ENCODE data around the gene HAUS6.
"Not testable (repeated sequence)": the region's sequence is repeated elsewhere in the genome, so short reads cannot be mapped to it uniquely, and the experiment has no call there.

Gene HAUS6

GRCh38 chr9:19033015-19033414, 69.7 kb downstream of the HAUS6 start, which contains the start of gene SAXO1:
SAXO1 (minus strand) TSS chr9:19033209; CDS start chr9:19032908, 301 bp downstream.
- DNase-seq (ENCODE audit: low read depth): no peak

- DNase-seq (ENCODE audit: low read depth): no peak
These were observed 70.3 kb downstream of the HAUS6 start for GRCh38 chr9:19032406-19032805.

- no peak for DNase-seq (ENCODE audit: low read depth)
These were observed 71.8 kb downstream of the HAUS6 start for GRCh38 chr9:19030899-19031298.

- peak; percentile 20 for DNase-seq (ENCODE audit: low read depth)
These were observed 73.8 kb downstream of the HAUS6 start for GRCh38 chr9:19028835-19029451.

GRCh38 chr9:19027825-19028224, 74.9 kb downstream of the HAUS6 start:
- DNase-seq (ENCODE audit: low read depth): no peak

- no peak for DNase-seq (ENCODE audit: low read depth)
These were observed 76.3 kb downstream of the HAUS6 start for GRCh38 chr9:19026375-19026774.

- no peak for DNase-seq (ENCODE audit: low read depth)
These were observed 79.6 kb downstream of the HAUS6 start for GRCh38 chr9:19023078-19023477.

- no peak for DNase-seq (ENCODE audit: low read depth)
These were observed 80.5 kb downstream of the HAUS6 start for GRCh38 chr9:19022206-19022605.

GRCh38 chr9:19021649-19022048, 81.1 kb downstream of the HAUS6 start:
- DNase-seq (ENCODE audit: low read depth): not testable (repeated sequence)

GRCh38 chr9:19020886-19021455, 81.7 kb downstream of the HAUS6 start:
- DNase-seq (ENCODE audit: low read depth): no peak

GRCh38 chr9:19018201-19018600, 84.5 kb downstream of the HAUS6 start:
- DNase-seq (ENCODE audit: low read depth): no peak

- DNase-seq (ENCODE audit: low read depth): no peak
These were observed 93.2 kb downstream of the HAUS6 start for GRCh38 chr9:19009391-19009965.

Measured in GM04503 (cell line).